ENCODE data around the gene PPP2R2C.

The PPP2R2C gene

DNA sequence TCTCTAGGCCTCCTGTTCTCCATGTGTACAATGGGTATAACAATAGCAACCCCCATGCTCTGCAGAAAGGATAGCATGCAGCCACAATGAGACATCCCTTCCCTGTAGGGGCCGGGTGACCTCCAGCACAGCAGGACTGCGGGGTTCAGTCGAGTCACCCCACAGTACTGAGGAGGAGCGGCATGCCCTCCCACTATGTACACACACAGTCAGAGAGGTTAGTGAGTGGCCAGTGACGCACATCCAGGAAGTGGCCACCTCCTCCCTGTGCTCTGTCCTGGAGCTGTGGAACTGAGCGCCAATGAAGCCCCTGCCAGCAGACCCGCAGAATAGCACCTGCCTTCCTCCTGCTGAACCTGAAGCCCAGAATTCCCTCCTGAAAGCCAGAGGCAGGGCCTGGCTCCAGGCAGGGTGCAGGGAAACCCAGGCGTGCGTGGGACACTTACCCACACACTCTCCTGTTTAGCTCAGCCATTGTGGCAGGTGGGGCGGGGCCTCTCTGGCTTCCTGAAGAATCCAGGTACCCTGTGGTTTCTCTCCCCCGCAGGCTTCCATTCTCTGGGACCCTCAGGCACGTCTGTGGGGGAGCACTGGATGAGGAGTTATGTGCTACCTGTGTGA lies 152.8 kb downstream of the PPP2R2C start:
- TF ChIP-seq, protein P1, sequence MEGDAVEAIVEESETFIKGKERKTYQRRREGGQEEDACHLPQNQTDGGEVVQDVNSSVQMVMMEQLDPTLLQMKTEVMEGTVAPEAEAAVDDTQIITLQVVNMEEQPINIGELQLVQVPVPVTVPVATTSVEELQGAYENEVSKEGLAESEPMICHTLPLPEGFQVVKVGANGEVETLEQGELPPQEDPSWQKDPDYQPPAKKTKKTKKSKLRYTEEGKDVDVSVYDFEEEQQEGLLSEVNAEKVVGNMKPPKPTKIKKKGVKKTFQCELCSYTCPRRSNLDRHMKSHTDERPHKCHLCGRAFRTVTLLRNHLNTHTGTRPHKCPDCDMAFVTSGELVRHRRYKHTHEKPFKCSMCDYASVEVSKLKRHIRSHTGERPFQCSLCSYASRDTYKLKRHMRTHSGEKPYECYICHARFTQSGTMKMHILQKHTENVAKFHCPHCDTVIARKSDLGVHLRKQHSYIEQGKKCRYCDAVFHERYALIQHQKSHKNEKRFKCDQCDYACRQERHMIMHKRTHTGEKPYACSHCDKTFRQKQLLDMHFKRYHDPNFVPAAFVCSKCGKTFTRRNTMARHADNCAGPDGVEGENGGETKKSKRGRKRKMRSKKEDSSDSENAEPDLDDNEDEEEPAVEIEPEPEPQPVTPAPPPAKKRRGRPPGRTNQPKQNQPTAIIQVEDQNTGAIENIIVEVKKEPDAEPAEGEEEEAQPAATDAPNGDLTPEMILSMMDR (IDR thresholded peaks at IDR 0.05; ENCODE audit: low read depth, low read length) = no peak
- H3K9me3 ChIP-seq = no peaks in the 10 kb centered on the region
- no peak overlapping the region for H3K4me3 ChIP-seq (ENCODE audit: low read depth, low read length)
- DNase-seq = no peak
- H3K4me1 ChIP-seq = no peaks in the 10 kb centered on the region
- H3K27me3 ChIP-seq = no peaks in the 10 kb centered on the region
- no peaks in the 10 kb centered on the region for H3K36me3 ChIP-seq

DNA sequence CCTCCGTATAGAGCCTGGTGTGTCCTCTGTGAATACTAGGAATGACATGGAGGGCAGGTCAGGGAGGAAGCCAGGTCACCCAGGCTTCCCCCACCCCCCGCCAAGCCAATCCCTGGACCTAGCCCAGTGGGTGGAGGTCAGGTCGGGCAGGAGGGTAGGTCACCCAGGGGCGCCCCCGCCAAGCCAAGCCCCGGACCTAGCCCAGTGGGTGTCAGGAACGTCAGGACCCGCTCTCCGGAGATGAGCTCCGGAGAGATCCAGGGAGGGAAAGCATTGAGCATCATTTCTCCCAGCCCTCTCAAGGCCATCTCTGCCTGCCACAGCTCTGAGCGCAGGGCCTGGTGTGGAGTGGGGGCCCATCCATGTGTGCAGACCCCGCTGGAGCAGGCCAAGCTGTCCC lies 154.2 kb downstream of the PPP2R2C start:
- TF ChIP-seq, protein P1 (IDR thresholded peaks at IDR 0.05; ENCODE audit: low read depth, low read length) = no peak
- no peaks in the 10 kb centered on the region for H3K27me3 ChIP-seq
- no peak for DNase-seq
- H3K36me3 ChIP-seq = no peaks in the 10 kb centered on the region
- H3K4me1 ChIP-seq = no peaks in the 10 kb centered on the region
- no peaks in the 10 kb centered on the region for H3K9me3 ChIP-seq
- no peak overlapping the region for H3K4me3 ChIP-seq (ENCODE audit: low read depth, low read length)

DNA sequence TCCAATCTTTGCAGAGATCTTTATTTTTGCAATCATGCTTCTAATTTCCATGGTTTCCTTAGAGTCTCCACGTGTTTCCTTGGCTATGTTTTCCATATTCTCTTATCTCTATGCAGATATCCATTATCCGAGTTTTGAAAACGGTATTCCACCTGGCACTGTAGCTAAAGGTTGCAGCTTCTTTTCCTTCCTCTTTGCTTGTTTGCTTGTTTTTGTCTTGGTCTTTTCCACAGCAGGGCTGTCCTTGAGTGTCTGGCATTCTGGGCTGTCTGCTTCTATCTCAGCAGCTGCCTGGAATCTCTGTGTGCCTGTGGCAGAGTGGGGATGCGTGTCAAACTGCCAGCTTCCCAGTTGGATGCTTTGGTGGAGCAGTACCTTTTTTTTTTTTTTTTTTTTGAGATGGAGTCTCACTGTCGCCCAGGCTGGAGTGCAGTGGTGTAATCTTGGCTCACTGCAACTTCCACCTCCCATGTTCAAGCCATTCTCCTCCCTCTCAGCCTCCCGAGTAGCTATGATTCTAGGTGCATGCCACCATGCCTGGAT lies 155.9 kb downstream of the PPP2R2C start:
- no peak for DNase-seq
- no peaks in the 10 kb centered on the region for H3K9me3 ChIP-seq
- H3K4me1 ChIP-seq = no peaks in the 10 kb centered on the region
- H3K4me3 ChIP-seq (ENCODE audit: low read depth, low read length) = no peak overlapping the region
- no peaks in the 10 kb centered on the region for H3K36me3 ChIP-seq
- TF ChIP-seq, protein P1 (IDR thresholded peaks at IDR 0.05; ENCODE audit: low read depth, low read length) = no peak
- H3K27me3 ChIP-seq = no peaks in the 10 kb centered on the region

DNA sequence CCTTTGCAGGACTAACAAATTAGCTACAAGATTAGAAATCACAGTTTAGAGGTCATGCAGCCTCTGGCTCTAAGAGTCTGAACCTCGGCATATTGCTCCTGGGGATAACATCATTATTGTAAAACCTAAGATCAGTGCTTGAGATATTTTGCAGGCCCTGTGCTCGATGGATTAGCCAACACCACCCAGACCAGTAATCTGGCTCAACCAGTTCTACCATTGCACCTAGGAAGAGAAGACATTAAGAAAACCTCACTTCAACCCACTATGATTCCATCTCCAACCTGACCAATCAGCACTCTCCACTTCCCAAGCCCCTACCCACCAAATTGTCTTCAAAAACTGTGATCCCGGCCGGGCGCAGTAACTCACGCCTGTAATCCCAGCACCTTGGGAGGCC lies 159.2 kb downstream of the PPP2R2C start:
- Histone ChIP-seq H3K4me1 (no peaks in the 10 kb centered on the region), H3K27me3 (no peaks in the 10 kb centered on the region), H3K36me3 (no peaks in the 10 kb centered on the region), H3K4me3 (ENCODE audit: low read depth, low read length) (no peak overlapping the region), H3K9me3 (no peaks in the 10 kb centered on the region)
- TF ChIP-seq, protein P1 (IDR thresholded peaks at IDR 0.05; ENCODE audit: low read depth, low read length) = no peak
- DNase-seq = no peak

DNA sequence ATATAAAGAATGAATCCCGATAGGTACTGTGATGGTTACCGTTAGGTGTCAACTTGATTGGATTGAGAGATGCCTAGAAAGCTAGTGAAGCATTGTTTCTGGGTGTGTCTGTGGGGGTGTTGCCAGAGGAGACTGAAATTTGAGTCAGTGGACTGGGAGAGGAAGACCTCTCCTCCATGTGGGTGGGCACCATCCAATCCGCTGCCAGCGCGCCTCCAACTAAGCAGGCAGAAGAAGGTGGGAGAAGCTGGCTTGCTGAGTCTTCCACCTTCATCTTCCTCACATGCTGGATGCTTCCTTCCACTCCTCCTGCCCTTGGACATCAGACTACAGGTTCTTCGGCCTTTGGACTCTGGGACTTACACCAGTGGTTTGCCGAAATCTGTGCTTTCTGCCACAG lies 162.6 kb downstream of the PPP2R2C start:
- Histone ChIP-seq H3K36me3 (no peaks in the 10 kb centered on the region), H3K4me3 (ENCODE audit: low read depth, low read length) (peak overlapping the region; percentile 67), H3K9me3 (no peaks in the 10 kb centered on the region), H3K4me1 (no peaks in the 10 kb centered on the region), H3K27me3 (no peaks in the 10 kb centered on the region)
- TF ChIP-seq, protein P1 (IDR thresholded peaks at IDR 0.05; ENCODE audit: low read depth, low read length) = no peak
- no peak for DNase-seq

DNA sequence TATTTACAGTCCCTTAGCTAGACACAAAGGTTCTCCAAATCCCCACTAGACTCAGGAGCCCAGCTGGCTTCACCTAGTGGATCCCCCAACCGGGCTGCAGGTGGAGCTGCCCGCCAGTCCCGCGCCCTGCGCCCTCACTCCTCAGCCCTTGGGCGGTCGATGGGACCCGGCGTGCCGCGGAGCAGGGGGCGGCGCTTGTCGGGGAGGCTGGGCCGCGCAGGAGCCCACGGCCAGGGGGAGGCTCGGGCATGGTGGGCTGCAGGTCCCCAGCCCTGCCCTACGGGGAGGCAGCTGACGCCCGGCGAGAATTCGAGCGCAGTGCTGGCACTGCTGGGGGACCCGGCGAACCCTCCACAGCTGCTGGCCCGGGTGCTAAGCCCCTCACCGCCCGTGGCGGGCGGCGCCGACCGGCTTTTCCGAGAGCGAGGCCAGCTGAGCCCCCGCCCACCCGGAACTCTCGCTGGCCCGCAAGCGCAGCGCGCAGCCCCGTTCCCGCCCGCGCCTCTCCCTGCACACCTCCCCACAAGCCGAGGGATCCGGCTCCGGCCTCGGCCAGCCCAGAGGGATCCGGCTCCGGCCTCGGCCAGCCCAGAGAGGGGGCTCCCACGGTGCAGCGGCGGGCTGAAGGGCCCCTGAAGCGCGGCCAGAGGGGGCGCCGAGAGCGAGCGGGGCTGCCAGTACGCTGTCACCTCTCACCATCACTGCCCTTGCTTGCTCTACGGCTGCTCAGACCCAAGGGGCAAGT lies 163.3 kb downstream of the PPP2R2C start:
- Histone ChIP-seq H3K27me3 (no peaks in the 10 kb centered on the region), H3K4me3 (ENCODE audit: low read depth, low read length) (peak overlapping the region; percentile 67), H3K9me3 (no peaks in the 10 kb centered on the region), H3K4me1 (no peaks in the 10 kb centered on the region), H3K36me3 (no peaks in the 10 kb centered on the region)
- TF ChIP-seq, protein P1 (IDR thresholded peaks at IDR 0.05; ENCODE audit: low read depth, low read length) = 0 out of 2 replicates have a peak, but pooled peaks have one; percentile 21
- DNase-seq = peak; percentile 82
